Gastrocnemius medialis (tissue), 4 donors: ENCODE results near the gene GRM4.

Source experiments
- CTCF ChIP-seq, 5 experiments: fragments of 450-650 bp in 3 of 5; fragments of 200-600 bp in 2 of 5; sonication (generic) in 2 of 5; IDR thresholded peaks in 4 of 5; conservative IDR thresholded peaks in 1 of 5; 1 replicate in 4 of 5; 2 replicates in 1 of 5; pipeline ENCODE4 v1.5.1; 2016 to 2019; ENCODE audit warnings: antibody characterized with exemption in 5 of 5, mild to moderate bottlenecking in 3 of 5, moderate library complexity in 3 of 5
- POLR2A ChIP-seq, 2 donors: fragments of 450-650 bp; IDR thresholded peaks; one replicate each; pipeline ENCODE4 v1.6.1; 2017; ENCODE audit warnings: antibody characterized with exemption in 2 of 2, mild to moderate bottlenecking in 2 of 2, moderate library complexity in 2 of 2

GRCh38 chr6:34030831-34031624, 114.9 kb downstream of the GRM4 start:
- TF ChIP-seq POLR2A (IDR thresholded peaks at IDR 0.05) = no peak
- TF ChIP-seq CTCF (IDR thresholded peaks at IDR 0.05 in 4 of 5, conservative IDR thresholded peaks at IDR 0.05 in 1 of 5) = no peak
